GM21381 (cell line): ENCODE data around the gene SDF4.
"Not testable (repeated sequence)": the region's sequence is repeated elsewhere in the genome, so short reads cannot be mapped to it uniquely, and the experiment has no call there.

Source experiments
- ATAC-seq: cut with Tn5 transposase; IDR thresholded peaks from one replicate; pipeline ENCODE4 v1.9.1; 2021; ENCODE audit warnings: mild to moderate bottlenecking, moderate library complexity; ENCODE audit not compliant: unreplicated experiment

The SDF4 gene

GRCh38 chr1:1181129-1181937 lies 50.5 kb downstream of the SDF4 start:
- ATAC-seq, result no peak

GRCh38 chr1:1179983-1180861 lies 51.6 kb downstream of the SDF4 start:
- no peak for ATAC-seq

GRCh38 chr1:1179346-1179982 lies 52.3 kb downstream of the SDF4 start:
- ATAC-seq, result no peak

GRCh38 chr1:1178794-1179331 lies 52.9 kb downstream of the SDF4 start:
- ATAC-seq, result no peak

- ATAC-seq, result no peak
These were observed 54.2 kb downstream of the SDF4 start for GRCh38 chr1:1177452-1178206.

- no peak for ATAC-seq
These were observed 54.9 kb downstream of the SDF4 start for GRCh38 chr1:1176931-1177330.

GRCh38 chr1:1176063-1176761 lies 55.6 kb downstream of the SDF4 start:
- not testable (repeated sequence) for ATAC-seq

- ATAC-seq, result no peak
These were observed 56.4 kb downstream of the SDF4 start for GRCh38 chr1:1175221-1176062.

GRCh38 chr1:1173793-1174415 lies 57.9 kb downstream of the SDF4 start, which contains the start of gene TTLL10:
Gene TTLL10, plus strand, starts transcription at chr1:1173880. Its CDS starts 5,336 bp downstream, at chr1:1179216.
- no peak for ATAC-seq

GRCh38 chr1:1173061-1173792 lies 58.6 kb downstream of the SDF4 start:
- no peak for ATAC-seq

GRCh38 chr1:1171546-1172340 lies 60.1 kb downstream of the SDF4 start:
- no peak for ATAC-seq

GRCh38 chr1:1171161-1171545 lies 60.6 kb downstream of the SDF4 start:
- no peak for ATAC-seq

- ATAC-seq, result no peak
These were observed 61.3 kb downstream of the SDF4 start for GRCh38 chr1:1170215-1171091.

- ATAC-seq, result no peak
These were observed 62.2 kb downstream of the SDF4 start for GRCh38 chr1:1169429-1170214.
